GM23248 (cell line): Measurements from ENCODE around the gene FN1. TPM values are rescaled to one million over a fixed set of nuclear protein-coding genes. Genes with fewer than 3 reads are reported as not detected.
"Not testable (repeated sequence)": the region's sequence is repeated elsewhere in the genome, so short reads cannot be mapped to it uniquely, and the experiment has no call there.

Experiments
- DNase-seq: peaks from one replicate; pipeline ENCODE4 v3.0.0-alpha.2; 2015
- H2AFZ ChIP-seq: fragments of 200-600 bp; sonication (generic); 2 replicates; pipeline ENCODE4 v1.6.1; 2016; ENCODE audit warnings: antibody characterized with exemption
- H3F3A ChIP-seq: fragments of 200-600 bp; sonication (generic); 2 replicates; pipeline ENCODE4 v1.6.1; 2016; ENCODE audit warnings: mild to moderate bottlenecking, antibody characterized with exemption, mixed run types; ENCODE audit not compliant: insufficient read depth
- H3K27ac ChIP-seq: fragments of 200-600 bp; sonication (generic); 2 replicates; pipeline ENCODE4 v1.5.1; 2016; ENCODE audit warnings: mild to moderate bottlenecking
- H3K27me3 ChIP-seq: fragments of 200-600 bp; sonication (generic); replicated peaks from 2 replicates; pipeline ENCODE4 v1.6.1; 2016; ENCODE audit warnings: mild to moderate bottlenecking; ENCODE audit not compliant: insufficient read depth
- H3K36me3 ChIP-seq: fragments of 200-600 bp; sonication (generic); 2 replicates; pipeline ENCODE4 v1.6.1; 2016; ENCODE audit warnings: low read depth, mild to moderate bottlenecking
- H3K4me1 ChIP-seq: fragments of 200-600 bp; sonication (generic); 2 replicates; pipeline ENCODE4 v1.6.1; 2016; ENCODE audit warnings: mild to moderate bottlenecking; ENCODE audit not compliant: insufficient read depth
- H3K4me2 ChIP-seq: fragments of 200-600 bp; sonication (generic); one replicate; pipeline ENCODE4 v1.6.1; 2016; ENCODE audit warnings: mild to moderate bottlenecking; ENCODE audit not compliant: unreplicated experiment
- H3K4me3 ChIP-seq: fragments of 200-600 bp; sonication (generic); 2 replicates; pipeline ENCODE4 v1.5.1; 2016; ENCODE audit warnings: mild to moderate bottlenecking
- H3K79me2 ChIP-seq: fragments of 200-600 bp; sonication (generic); 2 replicates; pipeline ENCODE4 v1.6.1; 2016; ENCODE audit warnings: mild to moderate bottlenecking; ENCODE audit not compliant: insufficient read depth
- H3K9ac ChIP-seq: fragments of 200-600 bp; sonication (generic); 2 replicates; pipeline ENCODE4 v1.6.1; 2016; ENCODE audit warnings: mild to moderate bottlenecking
- H3K9me2 ChIP-seq: fragments of 200-600 bp; sonication (generic); 2 replicates; pipeline ENCODE4 v1.6.1; 2016; ENCODE audit warnings: mixed run types, mild to moderate bottlenecking, moderate library complexity; ENCODE audit not compliant: insufficient read depth
- H3K9me3 ChIP-seq: fragments of 200-600 bp; sonication (generic); one replicate; pipeline ENCODE4 v1.6.1; 2017; ENCODE audit warnings: low read depth
- H4K20me1 ChIP-seq: fragments of 200-600 bp; sonication (generic); 2 replicates; pipeline ENCODE4 v1.6.0; 2016; ENCODE audit not compliant: insufficient read depth
- EZH2 ChIP-seq: fragments of 200-600 bp; sonication (generic); IDR thresholded peaks from 2 replicates; pipeline ENCODE4 v1.6.1; 2018; ENCODE audit warnings: antibody characterized with exemption, mild to moderate bottlenecking; ENCODE audit not compliant: insufficient read depth, poor library complexity, severe bottlenecking
- EZH2phosphoT487 ChIP-seq: fragments of 200-600 bp; sonication (generic); IDR thresholded peaks from 2 replicates; pipeline ENCODE4 v1.6.1; 2018; ENCODE audit warnings: antibody characterized with exemption, moderate library complexity, mild to moderate bottlenecking, low read depth; ENCODE audit not compliant: insufficient read depth
- WGBS, 2 experiments: methylation state at CpG; one replicate each; pipeline ENCODE4 v1.1.6; 2015 to 2017; ENCODE audit warnings: low lambda C conversion rate in 2 of 2, low coverage in 1 of 2; ENCODE audit errors: missing lambda C conversion rate in 2 of 2; 5-methylcytosine and 5-hydroxymethylcytosine counted together
- in situ Hi-C: fragments of 300-500 bp; cut with MboI; formaldehyde crosslinking; loops from 2 replicates; pipeline ENCODE4 v1.15.0; 2020
- polyA plus RNA-seq: library from polyadenylated mRNA; unstranded; fragments of >200 nt; fragmentation: Nextera tagmentation; extraction: Ambion mirVana; gene quantifications from 2 replicates; pipeline ENCODE4 v1.2.1, GENCODE V29; 2016
- total RNA-seq: library from RNA; depleted of rRNA; stranded (reverse); fragments of >200 nt; shearing (Covaris generic); gene quantifications from 2 replicates; pipeline ENCODE4 v1.2.3, GENCODE V29; 2014

Gene FN1
- total and polyA plus RNA-seq, 2 experiments from 2014 or later, result 20,647 to 33,406 TPM

- H3K9me3 ChIP-seq, result no peaks in the 10 kb centered on the region
- no peak for TF ChIP-seq EZH2phosphoT487
- no peak for TF ChIP-seq EZH2
- peaks cover 97% of the 10 kb centered on the region for H3F3A ChIP-seq
- H2AFZ ChIP-seq, result no peak overlapping the region
- H3K9me2 ChIP-seq, result no peaks in the 10 kb centered on the region
- H3K36me3 ChIP-seq, result peaks cover 99% of the 10 kb centered on the region
- H3K4me3 ChIP-seq, result no peak overlapping the region
- in situ Hi-C loops, result no loop called here
- H3K27ac ChIP-seq, result peak overlapping the region; percentile 68
- peak overlapping the region; percentile 13 for H3K4me2 ChIP-seq
- peak overlapping the region; percentile 50 for H3K9ac ChIP-seq
- DNase-seq, result peak; percentile 51
- peaks cover 33% of the 10 kb centered on the region for H4K20me1 ChIP-seq
- H3K27me3 ChIP-seq, result no peaks in the 10 kb centered on the region
- 82% methylated on average over 18 of the region's 18 CpGs for WGBS, 2 experiments
- H3K79me2 ChIP-seq, result 0 out of 2 replicates have a peak, but pooled peaks cover 6% of the 10 kb centered on the region
- peaks cover 69% of the 10 kb centered on the region for H3K4me1 ChIP-seq
Measured at GRCh38 chr2:215409331-215410127, 26.3 kb downstream of the FN1 start.

GRCh38 chr2:215408441-215408840 lies 27.4 kb downstream of the FN1 start:
- H3K4me2 ChIP-seq, H3K79me2 ChIP-seq, DNase-seq, in situ Hi-C loops, H3K9me3 ChIP-seq, H3K9me2 ChIP-seq, H2AFZ ChIP-seq, H3K27me3 ChIP-seq, H3K4me3 ChIP-seq: not testable (repeated sequence)
- Histone ChIP-seq H3K9ac (peak overlapping the region; percentile 50), H3K36me3 (peaks cover 99% of the 10 kb centered on the region), H3F3A (peaks cover 97% of the 10 kb centered on the region), H4K20me1 (peaks cover 31% of the 10 kb centered on the region), H3K27ac (peak overlapping the region; percentile 68), H3K4me1 (peaks cover 63% of the 10 kb centered on the region)
- 98 to 99% methylated on average over 7 of the region's 7 CpGs for WGBS, 2 experiments

GRCh38 chr2:215407590-215408264 lies 28.1 kb downstream of the FN1 start:
- H3K4me1 ChIP-seq, result peaks cover 63% of the 10 kb centered on the region
- H3K9me3 ChIP-seq, result no peaks in the 10 kb centered on the region
- peak; percentile 63 for DNase-seq
- no peak overlapping the region for H2AFZ ChIP-seq
- no peaks in the 10 kb centered on the region for H3K9me2 ChIP-seq
- peaks cover 99% of the 10 kb centered on the region for H3K36me3 ChIP-seq
- TF ChIP-seq EZH2 (no peak), EZH2phosphoT487 (no peak)
- H3K27ac ChIP-seq, result peak overlapping the region; percentile 68
- H3K79me2 ChIP-seq, result no peaks in the 10 kb centered on the region
- H3K27me3 ChIP-seq, result no peaks in the 10 kb centered on the region
- in situ Hi-C loops, result no loop called here
- H3K9ac ChIP-seq, result peak overlapping the region; percentile 50
- 71 to 78% methylated on average over 10 of the region's 10 CpGs for WGBS, 2 experiments
- peaks cover 97% of the 10 kb centered on the region for H3F3A ChIP-seq
- peaks cover 31% of the 10 kb centered on the region; the same call in 1 of the 2 replicates for H4K20me1 ChIP-seq
- H3K4me2 ChIP-seq, result no peak overlapping the region
- H3K4me3 ChIP-seq, result no peak overlapping the region

- H3K9ac ChIP-seq, result peak overlapping the region; percentile 50
- peaks cover 32% of the 10 kb centered on the region; the same call in 1 of the 2 replicates for H4K20me1 ChIP-seq
- no peaks in the 10 kb centered on the region for H3K9me3 ChIP-seq
- no peaks in the 10 kb centered on the region for H3K9me2 ChIP-seq
- no peak for DNase-seq
- H2AFZ ChIP-seq, result no peak overlapping the region
- in situ Hi-C loops, result no loop called here
- peak overlapping the region; percentile 5 for H3K4me2 ChIP-seq
- H3K4me1 ChIP-seq, result peaks cover 64% of the 10 kb centered on the region
- WGBS, 2 experiments, result 91 to 98% methylated on average over 3 of the region's 3 CpGs
- TF ChIP-seq EZH2 (no peak), EZH2phosphoT487 (no peak)
- H3F3A ChIP-seq, result peaks cover 99% of the 10 kb centered on the region
- no peaks in the 10 kb centered on the region for H3K27me3 ChIP-seq
- peak overlapping the region; percentile 68 for H3K27ac ChIP-seq
- H3K36me3 ChIP-seq, result peaks cover 100% of the 10 kb centered on the region
- H3K4me3 ChIP-seq, result no peak overlapping the region
- no peaks in the 10 kb centered on the region for H3K79me2 ChIP-seq
Measured at GRCh38 chr2:215407061-215407460, 28.8 kb downstream of the FN1 start.
